NCI-H748 treated with DMSO at 0.1 percent for 48 hours (cell line): ENCODE results near the gene ATP5PO.
"Not testable (repeated sequence)": the region's sequence is repeated elsewhere in the genome, so short reads cannot be mapped to it uniquely, and the experiment has no call there.

Source experiments
- DNase-seq: peaks from one replicate; lab custom pipeline; 2025; lab: John Stamatoyannopoulos, UW

Gene ATP5PO

DNA sequence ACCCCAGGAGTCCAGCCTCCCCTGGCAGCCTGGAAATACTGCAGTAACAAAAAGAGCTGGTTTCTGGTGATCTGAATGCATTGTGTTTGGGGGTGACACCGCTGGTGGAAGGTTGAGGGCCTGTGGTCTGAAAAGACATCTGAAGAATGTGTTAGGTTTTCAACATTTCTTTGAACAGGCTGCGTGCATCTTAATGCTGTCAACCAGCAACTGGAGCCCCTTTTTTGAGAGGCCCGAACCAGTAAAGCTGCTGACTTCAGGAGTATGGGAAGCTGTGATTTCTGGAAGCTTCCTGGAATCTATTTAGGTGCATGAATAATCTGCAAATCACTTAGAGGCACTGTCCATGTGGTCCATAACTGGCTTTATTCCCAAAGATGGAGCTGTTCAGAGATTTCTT lies 17.0 kb downstream of the ATP5PO start:
- DNase-seq, result no peak

DNA sequence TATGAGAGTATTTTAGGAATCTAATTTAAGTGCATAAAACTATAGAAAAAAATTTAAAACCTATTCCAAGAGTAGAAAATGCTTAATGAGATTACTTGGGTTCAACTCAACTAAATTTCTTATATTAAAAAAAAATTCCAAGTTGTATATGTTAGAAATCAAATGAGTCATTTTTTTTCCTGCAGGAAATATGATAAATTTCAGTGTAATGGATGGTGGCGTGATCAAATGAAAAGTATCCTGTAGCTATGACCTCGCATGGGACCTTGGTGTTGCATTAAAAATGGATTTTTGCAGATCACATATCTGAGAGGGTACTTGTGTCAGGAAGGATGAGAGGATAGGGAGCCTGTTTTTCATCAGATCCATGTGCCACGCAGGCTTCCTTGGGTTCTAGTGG lies 17.9 kb downstream of the ATP5PO start:
- DNase-seq, result no peak

DNA sequence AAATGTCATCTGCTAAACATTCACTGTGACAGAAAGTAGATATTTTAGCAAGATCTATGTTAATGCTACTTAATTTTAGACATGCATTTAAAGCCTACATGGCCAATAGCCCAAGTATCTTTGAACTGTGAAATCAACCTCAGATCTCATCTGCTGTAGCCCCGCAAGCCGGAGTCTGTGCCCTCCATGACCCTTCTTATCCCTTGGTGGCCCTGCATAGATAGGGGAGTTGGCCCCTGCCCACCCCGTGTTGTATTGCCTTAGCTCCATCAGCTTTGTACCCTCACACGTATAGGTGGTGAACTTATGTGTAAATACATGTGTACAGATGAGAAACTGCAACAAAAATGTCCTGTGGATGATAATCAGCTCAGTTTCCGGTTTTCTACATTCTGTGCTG lies 18.5 kb downstream of the ATP5PO start:
- no peak for DNase-seq

DNA sequence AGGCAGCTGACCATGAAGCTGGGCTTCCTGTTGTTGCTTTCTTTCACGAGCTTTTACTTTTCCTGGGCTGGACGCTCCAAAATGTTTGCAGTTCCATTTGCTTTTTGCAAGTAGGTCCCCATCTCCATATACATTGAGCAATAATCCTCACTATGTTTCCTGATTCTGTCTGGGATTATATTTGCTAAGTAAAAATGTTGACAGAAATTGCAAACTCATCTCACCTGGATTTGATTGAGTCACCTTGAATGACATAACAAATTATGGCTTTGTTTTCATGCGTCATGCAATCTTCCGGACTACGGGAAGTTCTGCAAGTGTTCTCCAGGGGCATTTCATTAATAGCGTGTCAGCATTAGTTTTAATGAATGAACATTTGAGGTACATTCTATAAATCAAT lies 18.9 kb downstream of the ATP5PO start:
- no peak for DNase-seq

DNA sequence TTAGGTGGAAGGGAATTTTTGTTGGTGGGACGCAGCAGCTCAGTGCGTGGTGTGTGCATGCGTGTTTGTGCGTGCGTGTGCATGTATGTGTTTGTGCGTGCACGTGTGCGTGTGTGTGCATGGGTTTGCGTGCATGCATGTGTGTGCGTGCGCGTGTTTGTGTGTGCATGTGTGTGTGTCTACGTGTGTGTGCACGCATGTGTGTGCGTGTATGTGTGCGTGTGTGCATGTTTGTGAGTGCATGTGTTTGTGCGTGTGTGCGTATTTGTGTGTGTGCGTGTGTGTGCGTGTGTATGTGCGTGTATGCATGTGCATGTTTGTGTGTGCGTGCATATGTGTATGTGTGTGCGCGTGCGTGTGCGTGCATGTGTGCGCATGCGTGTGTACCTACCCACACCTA lies 20.2 kb downstream of the ATP5PO start:
- DNase-seq, result no peak

DNA sequence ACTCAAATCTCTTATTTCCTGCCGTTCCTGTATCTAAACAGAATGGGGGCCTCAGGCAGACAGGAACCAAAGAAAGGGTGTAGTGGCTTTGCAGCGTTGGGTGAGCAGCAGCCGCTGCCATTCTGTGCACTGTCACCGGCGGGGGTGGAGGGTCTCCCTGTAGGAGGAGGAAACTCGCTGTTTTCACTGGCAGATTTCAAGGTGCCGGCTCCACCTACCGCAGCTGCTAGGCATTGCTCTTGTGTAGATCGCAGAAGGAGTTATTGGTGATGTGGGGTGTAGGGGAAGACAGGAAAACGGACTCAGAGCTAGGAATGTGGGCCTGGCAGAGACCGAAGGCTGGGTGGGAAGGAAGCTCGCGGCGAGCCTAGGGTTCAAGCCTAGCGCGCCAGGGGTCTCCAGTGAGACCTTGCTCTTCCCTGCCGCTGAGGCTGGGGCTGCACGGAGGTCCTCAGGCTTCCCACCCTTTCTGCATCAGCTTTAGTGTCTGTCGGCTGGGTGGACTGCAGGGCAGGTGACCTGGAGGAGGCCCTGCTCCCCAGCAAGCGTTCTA lies 20.8 kb downstream of the ATP5PO start:
- DNase-seq, result no peak

DNA sequence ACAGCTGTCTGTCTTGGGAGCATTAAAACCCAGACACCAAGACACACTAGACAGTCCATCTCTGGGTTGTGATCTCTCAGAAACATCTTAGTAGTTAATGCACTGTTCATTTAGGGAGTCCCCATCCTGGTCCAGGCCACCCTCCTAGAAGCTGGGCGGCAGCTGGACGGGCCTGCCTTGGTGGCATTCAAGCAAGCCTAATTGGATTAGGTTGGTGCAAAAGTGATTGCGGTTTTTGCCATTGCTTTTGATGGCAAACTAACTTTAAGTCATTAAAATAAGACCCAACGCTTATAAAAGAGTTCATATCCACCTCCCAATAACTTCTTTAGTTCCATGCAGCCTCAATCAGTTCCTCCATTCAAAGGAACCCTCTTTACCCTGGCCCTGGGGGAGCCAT lies 21.7 kb downstream of the ATP5PO start:
- no peak for DNase-seq

DNA sequence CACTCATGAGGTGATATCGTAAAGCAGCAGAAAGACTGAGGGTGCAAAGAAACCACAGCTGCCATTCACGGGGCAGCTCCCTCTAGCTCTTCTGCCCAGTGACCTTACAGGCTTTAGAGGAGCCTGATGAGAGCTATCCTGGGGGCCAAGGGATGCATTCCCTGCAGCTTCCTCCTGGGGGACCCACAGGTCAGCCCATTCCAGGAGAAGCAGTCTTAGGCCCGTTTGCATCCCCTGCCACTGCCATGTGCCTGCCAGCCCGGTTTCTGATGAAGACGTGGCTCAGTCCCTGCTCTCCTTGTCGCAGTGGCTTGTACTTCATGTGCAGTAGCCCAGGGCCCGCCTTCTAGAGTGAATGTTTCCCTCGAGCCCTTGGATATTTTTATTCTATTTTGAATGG lies 22.8 kb downstream of the ATP5PO start:
- no peak for DNase-seq

DNA sequence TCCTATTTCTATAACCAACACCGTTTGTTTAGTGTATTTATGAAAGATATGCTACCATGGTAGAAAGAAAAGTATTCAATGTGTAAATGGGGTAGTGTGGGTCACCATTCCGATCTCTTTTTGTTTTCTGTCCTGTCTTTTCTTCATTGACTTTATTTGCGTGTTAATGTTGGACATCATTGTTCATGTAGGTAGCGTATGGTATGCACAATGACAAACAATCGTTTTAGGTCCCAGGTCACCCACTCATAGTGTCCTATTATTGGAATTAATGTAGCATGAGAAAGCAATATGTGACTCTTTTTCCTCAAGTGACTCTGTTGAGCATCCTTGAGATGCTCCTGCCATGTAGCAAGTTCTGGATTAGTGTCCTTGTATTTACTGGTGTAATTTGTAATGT lies 25.4 kb downstream of the ATP5PO start:
- DNase-seq, result no peak

DNA sequence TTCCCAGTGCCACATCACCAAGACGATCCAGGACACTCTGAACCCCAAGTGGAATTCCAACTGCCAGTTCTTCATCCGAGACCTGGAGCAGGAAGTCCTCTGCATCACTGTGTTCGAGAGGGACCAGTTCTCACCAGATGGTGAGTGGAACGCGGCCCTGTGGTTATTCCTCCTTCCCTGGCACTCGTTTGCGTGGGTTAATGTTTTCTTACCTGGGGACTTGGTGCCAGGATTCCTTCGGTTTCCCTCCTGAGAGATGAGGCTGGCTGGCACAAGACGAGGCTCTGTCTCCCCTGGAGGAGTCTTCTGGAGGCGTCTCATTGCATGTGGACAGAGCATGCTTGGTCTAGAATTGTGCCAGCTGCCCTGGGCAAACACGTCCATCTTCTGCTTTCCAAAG lies 29.3 kb downstream of the ATP5PO start:
- no peak for DNase-seq

DNA sequence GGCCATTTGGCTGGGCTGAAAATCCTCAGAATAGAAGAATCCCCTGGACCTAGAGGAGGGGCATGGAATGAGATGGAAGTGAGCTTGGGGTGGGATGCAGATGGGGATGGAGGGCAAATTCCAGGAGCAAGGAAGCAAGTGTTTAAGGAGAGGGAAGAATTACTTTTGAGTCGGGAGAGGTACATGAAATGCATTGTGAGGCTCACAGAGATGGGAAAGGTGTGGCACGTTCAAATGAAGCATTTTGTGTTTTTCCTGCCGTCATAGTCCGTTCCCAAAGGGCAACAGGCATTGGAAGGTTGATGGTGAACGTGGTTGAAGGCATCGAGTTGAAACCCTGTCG lies 30.5 kb downstream of the ATP5PO start:
- DNase-seq, result no peak

DNA sequence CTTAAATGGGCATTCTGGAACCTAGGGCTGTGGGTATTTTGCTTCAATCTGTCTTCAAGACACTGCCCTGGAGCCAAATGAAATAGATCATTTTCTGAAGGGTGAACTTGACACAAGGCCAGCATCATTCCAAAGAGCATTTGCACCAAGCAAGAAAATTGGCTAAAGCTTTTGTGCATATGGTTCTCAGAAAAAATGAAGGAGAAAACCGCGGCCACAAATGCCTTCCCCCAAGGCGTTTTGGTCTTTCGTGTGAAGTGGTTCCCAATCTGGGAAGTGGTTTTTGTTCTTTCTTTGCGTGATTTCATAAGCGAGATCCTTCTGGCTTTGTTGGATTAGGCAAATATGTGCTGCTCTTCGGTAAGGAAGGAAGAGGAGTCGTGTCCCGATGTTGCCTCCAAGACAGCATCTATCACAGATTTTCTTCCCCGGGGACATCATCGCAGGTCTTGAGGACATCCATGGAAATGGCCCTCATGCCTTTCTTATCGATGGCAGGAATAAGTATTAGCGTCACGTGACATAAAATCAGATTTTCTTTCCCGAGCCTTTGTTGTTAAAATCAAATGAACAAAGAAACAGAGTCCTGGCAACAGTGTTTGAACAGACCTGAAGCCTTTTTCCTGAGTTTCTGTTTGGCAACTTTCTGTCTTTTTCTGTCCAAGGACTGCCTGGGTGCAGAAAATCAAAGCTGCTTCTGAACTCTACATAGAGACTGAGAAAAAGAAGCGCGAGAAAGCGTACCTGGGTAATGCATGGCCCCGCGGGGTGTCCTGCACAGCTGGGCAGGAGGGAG lies 31.0 kb downstream of the ATP5PO start:
- DNase-seq, result no peak

DNA sequence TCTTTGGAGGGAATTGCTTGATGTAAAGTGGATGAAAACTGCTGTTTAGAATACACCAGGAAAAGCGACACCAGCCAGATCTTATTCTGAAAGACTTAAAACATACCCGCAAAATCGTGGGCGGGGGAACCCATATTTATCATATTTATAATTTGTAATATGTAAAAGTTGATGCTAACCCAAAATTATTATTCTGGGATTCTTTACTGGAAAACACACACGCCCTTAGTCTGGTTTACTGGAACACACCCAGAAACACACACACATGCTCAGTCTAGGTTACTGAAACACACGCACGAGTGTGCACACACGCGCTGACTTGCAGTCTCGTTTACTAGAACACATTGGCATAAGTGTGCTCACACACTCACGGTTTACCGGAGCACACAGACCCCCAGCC lies 32.5 kb downstream of the ATP5PO start:
- no peak for DNase-seq

DNA sequence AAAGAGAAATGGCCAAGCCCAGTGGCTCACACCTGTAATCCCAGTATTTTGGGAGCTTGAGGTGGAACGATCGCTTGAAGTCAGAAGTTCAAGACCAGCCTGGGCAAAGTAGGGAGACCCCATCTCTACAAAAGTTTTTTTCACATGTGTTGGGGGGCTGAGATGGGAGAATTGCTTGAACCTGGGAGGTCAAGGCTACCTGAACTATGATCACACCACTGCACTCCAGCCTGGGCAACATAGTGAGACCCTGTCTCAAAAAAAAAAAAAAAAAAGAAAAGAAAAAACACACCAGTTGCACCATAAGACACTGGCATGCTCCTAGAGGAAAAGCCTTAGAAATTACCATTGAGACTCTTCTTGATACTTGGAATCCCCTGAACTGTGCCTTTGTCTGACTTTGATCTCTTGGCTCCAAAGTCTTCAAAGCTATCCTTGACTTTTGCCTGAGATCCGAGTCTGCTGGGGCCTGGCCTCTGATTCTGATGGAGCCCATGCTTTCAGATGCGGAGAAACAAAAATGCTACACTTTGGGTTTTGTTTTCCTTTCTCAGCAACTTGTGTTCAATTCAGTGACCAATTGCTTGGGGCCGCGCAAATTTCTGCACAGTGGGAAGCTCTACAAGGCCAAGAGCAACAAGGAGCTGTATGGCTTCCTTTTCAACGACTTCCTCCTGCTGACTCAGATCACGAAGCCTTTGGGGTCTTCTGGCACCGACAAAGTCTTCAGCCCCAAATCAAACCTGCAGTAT lies 33.7 kb downstream of the ATP5PO start:
- no peak for DNase-seq

DNA sequence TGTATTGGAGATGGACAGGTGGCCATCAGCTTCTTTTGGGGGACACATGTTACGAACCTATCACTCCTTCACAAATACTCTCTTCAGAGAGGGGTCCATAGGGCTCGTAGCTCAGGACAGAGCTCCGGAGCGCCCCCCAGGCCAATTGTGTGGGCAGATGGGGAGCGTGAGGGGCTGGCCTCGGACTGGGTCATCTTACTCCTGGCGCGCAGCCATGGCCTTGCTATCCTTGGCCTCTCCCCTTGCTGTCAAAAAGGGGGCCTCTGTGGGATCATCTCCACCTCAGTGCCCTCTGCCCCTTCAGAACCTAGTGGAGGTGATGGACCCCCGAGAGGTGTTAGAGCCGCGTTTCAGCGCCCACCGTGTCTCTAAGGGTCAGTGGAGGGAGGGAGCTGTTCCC lies 35.0 kb downstream of the ATP5PO start:
- no peak for DNase-seq

DNA sequence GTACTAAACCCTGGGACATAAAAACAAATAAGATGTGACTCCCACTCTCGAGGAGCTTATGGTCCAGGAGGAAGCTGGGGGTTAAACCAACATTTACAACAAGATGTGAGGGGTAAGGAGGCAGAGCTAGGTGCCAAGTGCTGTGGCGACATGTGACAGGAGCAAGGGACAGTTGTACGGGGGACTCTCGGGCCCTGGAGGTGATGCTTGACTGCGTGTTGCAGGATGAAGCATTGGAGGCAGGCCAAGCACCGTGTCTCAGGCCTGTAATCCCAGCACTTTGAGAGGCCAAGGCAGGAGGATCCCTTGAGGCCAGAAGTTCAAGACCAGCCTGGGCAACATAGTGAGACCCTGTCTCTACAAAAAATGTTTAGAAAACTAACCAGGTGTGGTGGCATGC lies 36.8 kb downstream of the ATP5PO start:
- no peak for DNase-seq

DNA sequence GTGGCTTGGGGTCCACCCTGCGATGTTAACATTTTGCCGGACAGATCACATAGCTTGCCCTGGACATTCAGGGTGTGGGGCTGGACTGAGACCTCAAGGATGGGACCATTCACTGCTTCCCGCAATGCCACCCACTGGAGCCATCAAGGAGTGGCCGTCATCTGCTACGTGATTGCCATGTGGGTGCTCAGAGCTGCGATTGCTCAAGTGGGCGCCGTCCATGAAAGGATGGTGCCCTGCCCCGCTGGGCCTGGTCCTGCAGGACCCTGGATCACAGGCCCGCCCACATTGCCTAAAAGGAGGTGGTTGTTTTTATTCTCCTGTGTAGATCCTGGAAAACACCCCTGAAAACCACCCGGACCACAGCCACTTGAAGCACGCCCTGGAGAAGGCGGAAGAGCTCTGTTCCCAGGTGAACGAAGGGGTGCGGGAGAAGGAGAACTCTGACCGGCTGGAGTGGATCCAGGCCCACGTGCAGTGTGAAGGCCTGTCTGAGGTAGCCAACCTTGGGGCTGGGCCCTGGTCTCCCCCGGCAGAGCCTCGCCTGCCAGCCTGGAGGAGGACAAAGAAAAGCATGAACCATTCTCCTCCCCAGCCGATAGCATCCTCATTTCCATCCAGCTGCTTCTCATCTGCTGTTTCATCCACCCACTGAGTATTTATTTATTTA lies 40.4 kb downstream of the ATP5PO start:
- no peak for DNase-seq

DNA sequence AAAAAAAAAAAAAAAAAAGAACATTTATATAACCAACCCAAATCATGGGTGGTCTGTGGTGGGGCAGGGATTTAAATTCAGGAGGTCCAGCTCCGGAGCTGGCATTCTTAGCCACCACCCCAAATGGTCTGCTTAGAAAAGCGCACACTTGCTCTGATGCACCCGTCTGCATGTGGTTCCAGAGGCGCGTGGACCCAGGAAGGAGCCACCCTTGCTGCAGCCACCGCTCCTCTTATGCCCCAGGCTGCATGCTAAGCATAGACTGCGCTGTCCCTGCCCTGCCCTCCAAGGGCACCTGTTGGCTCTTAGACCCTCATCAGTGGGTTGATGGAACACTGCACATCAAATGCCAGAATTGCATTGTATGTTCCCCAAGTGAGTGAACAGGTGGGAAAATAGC lies 41.4 kb downstream of the ATP5PO start:
- no peak for DNase-seq

DNA sequence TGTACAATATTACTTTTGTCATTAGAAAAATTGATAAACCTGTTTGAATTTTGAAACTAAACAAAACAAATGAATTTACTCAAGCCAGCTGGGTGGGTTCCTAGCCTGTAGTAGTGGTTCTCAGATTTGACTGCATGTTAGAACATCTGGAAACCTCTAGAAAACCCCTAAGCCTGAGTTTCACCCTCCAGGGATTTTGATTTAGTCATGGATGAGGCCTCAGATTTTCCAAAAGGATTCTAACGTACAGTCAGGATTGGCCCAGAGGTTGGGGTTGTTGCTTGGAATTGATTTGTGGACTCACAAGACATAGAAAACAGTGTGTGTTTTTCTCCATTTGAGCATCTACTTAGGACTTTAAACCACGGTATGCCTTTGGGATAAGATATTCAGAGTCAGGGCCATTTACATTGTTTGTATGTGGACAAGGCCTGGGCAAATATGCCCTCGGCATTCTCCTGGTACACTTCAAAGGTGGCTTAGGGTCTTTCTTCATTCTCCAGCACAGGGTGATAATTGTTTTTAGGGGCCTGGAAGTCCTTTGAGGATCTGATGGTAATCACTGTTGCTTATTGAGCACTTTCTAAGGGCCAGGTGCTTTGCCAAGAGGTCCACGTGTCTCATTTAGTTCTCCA lies 42.6 kb downstream of the ATP5PO start:
- no peak for DNase-seq

DNA sequence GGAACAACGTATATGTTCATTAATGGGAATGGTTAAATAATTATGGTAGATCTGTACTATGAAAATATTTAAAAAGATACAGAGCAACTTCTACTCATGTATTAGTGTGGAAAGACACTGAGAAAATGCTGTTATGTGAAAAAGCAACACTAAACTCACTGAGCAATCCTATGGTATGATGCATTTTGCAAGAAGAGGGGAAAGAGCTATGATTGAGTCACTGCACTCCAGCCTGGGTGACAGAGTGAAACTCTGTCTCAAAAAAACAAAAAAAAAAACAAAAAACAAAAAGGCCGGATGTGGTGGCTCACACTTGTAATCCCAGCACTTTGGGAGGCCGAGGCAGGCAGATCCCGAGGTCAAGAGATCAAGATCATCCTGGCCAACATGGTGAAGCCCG lies 44.4 kb downstream of the ATP5PO start:
- DNase-seq, result no peak

DNA sequence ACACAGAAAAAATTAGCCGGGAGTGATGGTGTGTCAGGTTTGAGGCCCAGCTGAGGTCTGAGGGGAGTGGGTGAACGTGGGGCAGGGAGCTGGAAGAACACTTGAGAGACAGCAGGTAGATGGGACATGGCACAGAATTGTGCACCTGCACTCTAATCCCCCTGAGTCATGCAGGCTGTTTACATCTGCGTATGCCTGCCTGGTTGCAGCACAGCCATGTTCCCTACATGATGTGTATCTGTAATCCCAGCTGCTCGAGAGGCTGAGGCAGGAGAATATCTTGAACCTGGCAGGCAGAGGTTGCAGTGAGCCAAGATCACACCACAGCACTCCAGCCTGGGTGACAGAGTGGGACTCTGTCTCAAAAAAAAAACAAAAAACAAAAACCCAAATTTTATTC lies 44.8 kb downstream of the ATP5PO start:
- no peak for DNase-seq

DNA sequence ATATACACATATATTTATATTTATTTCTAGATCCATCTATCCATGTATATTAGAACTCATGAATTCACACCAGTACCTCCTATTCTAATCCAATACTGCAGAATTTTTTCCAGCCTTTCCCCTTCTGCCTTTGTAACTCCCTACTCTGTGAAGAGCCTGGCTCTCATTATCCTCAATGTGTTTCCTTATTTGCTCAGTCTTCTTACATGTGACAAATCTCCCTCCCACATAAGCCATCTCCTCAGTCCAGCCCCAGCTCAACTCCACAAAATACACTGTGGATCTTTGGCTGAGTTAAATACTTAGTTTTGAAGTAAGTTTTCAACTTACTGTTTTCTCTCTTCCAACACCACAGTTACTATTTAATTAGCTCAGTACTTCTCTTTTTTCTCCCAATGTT lies 45.7 kb downstream of the ATP5PO start:
- DNase-seq, result no peak

DNA sequence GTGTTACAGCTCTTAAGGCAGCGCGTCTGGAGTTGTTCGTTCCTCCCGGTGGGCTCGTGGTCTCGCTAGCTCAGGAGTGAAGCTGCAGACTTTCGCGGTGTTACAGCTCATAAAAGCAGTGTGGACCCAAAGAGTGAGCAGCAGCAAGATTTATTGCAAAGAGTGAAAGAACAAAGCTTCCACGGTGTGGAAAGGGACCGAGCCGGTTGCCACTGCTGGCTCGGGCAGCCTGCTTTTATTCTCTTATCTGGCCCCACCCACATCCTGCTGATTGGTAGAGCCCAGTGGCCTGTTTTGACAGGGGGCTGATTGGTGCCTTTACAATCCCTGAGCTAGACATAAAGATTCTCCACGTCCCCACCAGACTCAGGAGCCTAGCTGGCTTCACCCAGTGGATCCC lies 47.7 kb downstream of the ATP5PO start:
- DNase-seq, result not testable (repeated sequence)
